ENCODE data around the gene KCNAB3. TPM values are rescaled to one million over a fixed set of nuclear protein-coding genes. Genes with fewer than 3 reads are reported as not detected.

KCNAB3 gene
- total RNA-seq, 4 donors from 2014 or later, result 1.9 to 7.5 (median 2.4) TPM; not detected in 1

GRCh38 chr17:7910711-7911110 lies 18.9 kb downstream of the KCNAB3 start:
- H3K4me1 ChIP-seq, result peaks cover 24% of the 10 kb centered on the region
- DNase-seq (ENCODE audit: low spot score in 2 of 2), result no peak
- no peak overlapping the region for H3K27ac ChIP-seq
- no peak overlapping the region for H3K4me3 ChIP-seq
- no peaks in the 10 kb centered on the region for H3K27me3 ChIP-seq
- H3K36me3 ChIP-seq, result peaks cover 66% of the 10 kb centered on the region
- no peaks in the 10 kb centered on the region for H3K9me3 ChIP-seq
- no peak for TF ChIP-seq POLR2A (IDR thresholded peaks at IDR 0.05)
- TF ChIP-seq EP300 (IDR thresholded peaks at IDR 0.05), result no peak
- no peak for TF ChIP-seq CTCF (IDR thresholded peaks at IDR 0.05)
- no peak for TF ChIP-seq POLR2AphosphoS5 (IDR thresholded peaks at IDR 0.05)
- WGBS, result 90% methylated on average over 13 of the region's 13 CpGs

- H3K36me3 ChIP-seq, result peaks cover 69% of the 10 kb centered on the region
- 94% methylated on average over 15 of the region's 15 CpGs for WGBS
- no peaks in the 10 kb centered on the region for H3K9me3 ChIP-seq
- no peak overlapping the region for H3K27ac ChIP-seq
- H3K4me1 ChIP-seq, result peaks cover 20% of the 10 kb centered on the region
- no peak overlapping the region for H3K4me3 ChIP-seq
- no peaks in the 10 kb centered on the region for H3K27me3 ChIP-seq
- TF ChIP-seq CTCF (IDR thresholded peaks at IDR 0.05) (no peak), POLR2A (IDR thresholded peaks at IDR 0.05) (no peak), EP300 (IDR thresholded peaks at IDR 0.05) (no peak), POLR2AphosphoS5 (IDR thresholded peaks at IDR 0.05) (no peak)
- DNase-seq (ENCODE audit: low spot score in 2 of 2), result no peak
These were observed 19.4 kb downstream of the KCNAB3 start for GRCh38 chr17:7910281-7910680.

- WGBS, result 92% methylated on average over 15 of the region's 29 CpGs
- Histone ChIP-seq H3K27me3 (no peaks in the 10 kb centered on the region), H3K36me3 (peaks cover 81% of the 10 kb centered on the region), H3K4me3 (no peak overlapping the region), H3K27ac (no peak overlapping the region), H3K4me1 (peaks cover 8% of the 10 kb centered on the region), H3K9me3 (no peaks in the 10 kb centered on the region)
- TF ChIP-seq POLR2AphosphoS5 (IDR thresholded peaks at IDR 0.05), result no peak
- no peak for TF ChIP-seq POLR2A (IDR thresholded peaks at IDR 0.05)
- TF ChIP-seq CTCF (IDR thresholded peaks at IDR 0.05), result no peak
- no peak for TF ChIP-seq EP300 (IDR thresholded peaks at IDR 0.05)
- DNase-seq (ENCODE audit: low spot score in 2 of 2), result no peak
These were observed 20.6 kb downstream of the KCNAB3 start for GRCh38 chr17:7909089-7909488.

- no peak for TF ChIP-seq EP300 (IDR thresholded peaks at IDR 0.05)
- TF ChIP-seq CTCF (IDR thresholded peaks at IDR 0.05), result no peak
- TF ChIP-seq POLR2A (IDR thresholded peaks at IDR 0.05), result no peak
- no peak for TF ChIP-seq POLR2AphosphoS5 (IDR thresholded peaks at IDR 0.05)
- peak in 1 of 2 donors; percentile 36 for DNase-seq (ENCODE audit: low spot score in 2 of 2)
- H3K4me1 ChIP-seq, result no peaks in the 10 kb centered on the region
- H3K27me3 ChIP-seq, result no peaks in the 10 kb centered on the region
- peaks cover 98% of the 10 kb centered on the region for H3K36me3 ChIP-seq
- H3K27ac ChIP-seq, result no peak overlapping the region
- no peaks in the 10 kb centered on the region for H3K9me3 ChIP-seq
- no peak overlapping the region for H3K4me3 ChIP-seq
- 78% methylated on average over 22 of the region's 22 CpGs for WGBS
These were observed 26.2 kb downstream of the KCNAB3 start for GRCh38 chr17:7903154-7904103.

- no peak for DNase-seq (ENCODE audit: low spot score in 2 of 2)
- Histone ChIP-seq H3K27me3 (no peaks in the 10 kb centered on the region), H3K4me3 (no peak overlapping the region), H3K27ac (no peak overlapping the region), H3K36me3 (peaks cover 89% of the 10 kb centered on the region), H3K4me1 (peaks cover 4% of the 10 kb centered on the region), H3K9me3 (no peaks in the 10 kb centered on the region)
- WGBS, result 43% methylated on average over 6 of the region's 6 CpGs
- TF ChIP-seq POLR2A (IDR thresholded peaks at IDR 0.05) (no peak), CTCF (IDR thresholded peaks at IDR 0.05) (peak in 1 of 2 donors; percentile 42)
These were observed 31.9 kb downstream of the KCNAB3 start for GRCh38 chr17:7897773-7898172.

Measured in suprapubic skin (tissue), 4 donors.